ENCODE measurements around the gene RNF44.

The RNF44 gene

DNA sequence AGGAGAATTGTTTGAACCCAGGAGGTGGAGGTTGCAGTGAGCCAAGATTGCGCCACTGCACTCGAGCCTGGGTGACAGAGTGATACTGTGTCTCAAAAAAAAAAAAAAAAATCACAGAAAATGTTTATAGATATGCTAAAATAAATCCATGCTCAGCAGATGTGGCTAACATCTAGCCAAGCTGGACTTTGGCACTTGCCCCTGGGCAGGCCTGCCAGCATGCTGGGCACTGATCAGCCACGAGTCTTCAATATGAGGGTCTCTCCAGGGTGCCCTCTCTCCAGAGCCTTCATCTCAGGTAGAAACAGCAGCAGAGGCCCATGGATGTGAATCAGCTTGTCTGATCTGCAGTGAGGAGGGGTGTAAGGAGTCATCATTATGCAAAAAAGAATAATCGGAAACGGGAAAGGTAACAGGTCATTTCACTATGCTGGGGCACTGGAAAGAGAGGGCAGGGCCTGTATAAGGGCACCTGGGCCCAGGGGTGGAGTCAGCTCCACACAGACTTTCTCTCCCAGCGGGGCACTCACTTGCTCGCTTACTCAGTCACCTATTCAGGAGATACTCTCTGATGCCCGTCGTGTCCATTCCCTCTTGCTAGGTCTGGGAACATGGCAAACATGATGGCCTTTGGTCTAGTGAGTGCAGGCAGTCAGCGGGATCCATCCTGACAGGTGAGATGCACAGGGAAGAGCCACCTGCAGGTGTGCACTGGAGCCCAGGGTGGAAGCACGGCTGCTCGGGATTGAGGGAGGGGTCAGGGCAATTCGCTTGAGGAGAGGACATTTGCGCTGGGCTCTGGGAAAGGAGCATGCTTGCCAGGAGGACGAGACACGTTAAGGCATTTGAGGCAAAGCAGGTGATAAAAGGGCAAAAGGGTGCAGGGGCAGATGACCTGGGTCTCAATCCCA lies 17.1 kb downstream of the RNF44 start:
- no peak for DNase-seq (ENCODE audit: extremely low read depth, low read depth)
- TF ChIP-seq, protein P1, sequence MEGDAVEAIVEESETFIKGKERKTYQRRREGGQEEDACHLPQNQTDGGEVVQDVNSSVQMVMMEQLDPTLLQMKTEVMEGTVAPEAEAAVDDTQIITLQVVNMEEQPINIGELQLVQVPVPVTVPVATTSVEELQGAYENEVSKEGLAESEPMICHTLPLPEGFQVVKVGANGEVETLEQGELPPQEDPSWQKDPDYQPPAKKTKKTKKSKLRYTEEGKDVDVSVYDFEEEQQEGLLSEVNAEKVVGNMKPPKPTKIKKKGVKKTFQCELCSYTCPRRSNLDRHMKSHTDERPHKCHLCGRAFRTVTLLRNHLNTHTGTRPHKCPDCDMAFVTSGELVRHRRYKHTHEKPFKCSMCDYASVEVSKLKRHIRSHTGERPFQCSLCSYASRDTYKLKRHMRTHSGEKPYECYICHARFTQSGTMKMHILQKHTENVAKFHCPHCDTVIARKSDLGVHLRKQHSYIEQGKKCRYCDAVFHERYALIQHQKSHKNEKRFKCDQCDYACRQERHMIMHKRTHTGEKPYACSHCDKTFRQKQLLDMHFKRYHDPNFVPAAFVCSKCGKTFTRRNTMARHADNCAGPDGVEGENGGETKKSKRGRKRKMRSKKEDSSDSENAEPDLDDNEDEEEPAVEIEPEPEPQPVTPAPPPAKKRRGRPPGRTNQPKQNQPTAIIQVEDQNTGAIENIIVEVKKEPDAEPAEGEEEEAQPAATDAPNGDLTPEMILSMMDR (IDR thresholded peaks at IDR 0.05; ENCODE audit: low read depth, low read length): no peak

DNA sequence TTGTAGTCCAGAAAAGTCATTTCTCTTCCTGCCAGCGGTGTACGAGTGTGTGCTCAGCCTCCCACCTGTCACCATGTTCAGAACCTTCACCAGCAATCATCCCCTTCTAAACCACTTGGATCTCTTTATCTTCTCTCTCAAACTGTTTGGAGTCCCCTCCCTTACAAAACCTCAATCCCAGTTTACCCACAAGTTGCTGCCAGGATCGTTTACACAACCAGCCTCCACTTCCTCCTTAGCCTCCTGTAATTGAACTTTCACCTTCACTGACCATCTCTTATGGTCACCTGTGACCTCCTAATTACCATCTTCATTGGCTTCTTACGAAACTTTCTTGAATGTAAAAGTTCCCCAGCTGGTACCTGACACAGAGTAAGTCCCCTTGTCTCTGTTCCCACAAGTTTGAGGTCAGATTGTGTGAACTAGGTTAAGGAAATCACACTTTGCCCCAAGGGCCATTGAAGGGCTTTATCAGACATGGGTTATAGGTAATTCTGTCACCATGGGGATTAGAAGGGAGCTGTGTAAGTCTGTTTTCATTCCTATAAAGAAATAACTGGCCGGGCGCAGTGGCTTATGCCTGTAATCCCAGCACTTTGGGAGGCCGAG lies 20.0 kb downstream of the RNF44 start:
- no peak for DNase-seq (ENCODE audit: extremely low read depth, low read depth)
- TF ChIP-seq, protein P1 (IDR thresholded peaks at IDR 0.05; ENCODE audit: low read depth, low read length): no peak

DNA sequence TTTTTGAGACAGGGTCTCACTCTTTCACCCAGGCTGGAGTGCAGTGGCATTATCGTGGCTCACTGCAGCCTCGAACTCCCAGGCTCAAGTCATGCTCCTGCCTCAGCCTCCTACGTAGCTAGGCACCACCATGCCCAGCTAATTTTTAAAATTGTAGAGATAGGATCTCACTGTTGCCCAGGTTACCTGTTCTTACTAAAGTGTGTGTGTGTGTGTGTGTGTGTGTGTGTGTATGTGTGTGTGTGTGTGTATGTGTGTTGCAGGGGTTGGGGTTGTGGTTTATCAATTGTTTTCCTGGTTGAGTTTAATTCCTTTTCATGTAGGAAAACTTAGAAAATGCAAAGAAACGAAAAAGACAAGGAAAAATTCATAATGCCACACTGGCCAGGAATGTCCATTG lies 21.8 kb downstream of the RNF44 start:
- TF ChIP-seq, protein P1 (IDR thresholded peaks at IDR 0.05; ENCODE audit: low read depth, low read length): no peak
- no peak for DNase-seq (ENCODE audit: extremely low read depth, low read depth)

DNA sequence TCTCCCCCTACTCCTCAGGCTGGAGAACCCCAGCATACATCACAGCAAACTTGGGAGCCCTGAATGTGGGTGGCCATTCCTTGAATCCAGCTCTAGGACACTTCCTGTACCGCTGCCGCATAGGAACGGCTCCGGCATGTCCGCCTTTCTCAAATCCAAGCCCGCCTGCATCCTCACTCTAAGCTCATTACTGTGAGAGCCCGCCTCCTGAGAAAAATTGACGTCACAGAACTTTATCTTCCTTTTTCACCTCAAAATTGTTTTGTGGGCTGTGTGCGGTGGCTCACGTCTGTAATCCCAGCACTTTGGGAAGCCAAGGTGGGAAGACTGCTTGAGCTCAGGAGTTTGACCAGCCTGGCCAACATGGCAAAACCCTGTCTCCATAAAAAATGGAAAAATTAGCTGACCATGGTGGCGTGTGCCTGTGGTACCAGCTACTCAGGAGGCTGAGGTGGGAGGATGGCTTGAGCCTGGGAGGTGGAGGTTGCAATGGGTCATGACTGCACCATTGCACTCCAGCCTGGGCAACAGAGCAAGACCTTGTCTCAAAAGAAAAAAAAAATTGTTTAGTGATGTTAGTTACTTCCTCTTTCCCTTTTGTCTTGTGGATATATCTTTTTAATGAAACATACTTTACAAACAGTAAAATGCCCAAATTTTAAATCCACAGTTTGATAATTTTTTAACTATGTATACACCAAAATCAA lies 22.8 kb downstream of the RNF44 start:
- no peak for DNase-seq (ENCODE audit: extremely low read depth, low read depth)
- TF ChIP-seq, protein P1 (IDR thresholded peaks at IDR 0.05; ENCODE audit: low read depth, low read length): no peak

DNA sequence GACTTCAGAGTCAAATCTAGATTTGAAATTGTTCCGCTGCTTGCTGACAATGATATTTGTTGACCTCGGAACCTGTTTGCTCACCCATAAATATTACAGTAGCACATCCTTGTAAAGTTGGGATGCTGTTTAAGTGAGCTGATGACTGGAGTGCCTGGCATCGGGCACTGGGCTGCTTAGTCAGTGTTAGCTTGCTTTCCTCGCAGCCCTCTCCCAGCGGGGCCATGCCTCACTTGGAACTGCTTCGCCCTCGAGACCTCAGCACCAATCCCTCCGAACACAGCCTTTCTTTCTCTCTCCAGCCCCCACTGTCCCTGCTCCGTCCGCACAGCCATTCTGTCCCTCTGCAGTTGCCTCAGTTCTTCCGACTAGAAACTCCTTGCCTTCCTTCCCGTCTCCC lies 23.4 kb downstream of the RNF44 start:
- TF ChIP-seq, protein P1 (IDR thresholded peaks at IDR 0.05; ENCODE audit: low read depth, low read length): no peak
- DNase-seq (ENCODE audit: extremely low read depth, low read depth): no peak

DNA sequence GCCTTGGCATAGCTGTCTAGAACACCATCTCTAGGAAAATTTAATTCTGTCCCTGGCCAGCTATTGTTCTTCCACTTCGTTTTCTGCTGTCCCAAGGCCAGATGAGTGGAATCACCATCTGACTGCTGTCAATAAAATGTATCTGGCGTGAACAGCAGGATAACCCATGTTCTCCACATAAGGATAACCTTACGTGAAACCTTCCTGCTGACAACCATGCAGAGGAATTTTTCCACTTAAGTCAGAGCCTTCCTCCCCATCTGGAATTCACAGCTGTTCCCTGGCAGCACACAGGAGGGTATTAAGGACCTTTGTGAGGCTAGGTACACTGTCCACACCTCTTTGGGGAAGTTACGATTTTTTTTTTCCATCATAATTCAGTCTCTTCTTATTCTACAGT lies 28.6 kb downstream of the RNF44 start:
- TF ChIP-seq, protein P1 (IDR thresholded peaks at IDR 0.05; ENCODE audit: low read depth, low read length): no peak
- DNase-seq (ENCODE audit: extremely low read depth, low read depth): no peak

DNA sequence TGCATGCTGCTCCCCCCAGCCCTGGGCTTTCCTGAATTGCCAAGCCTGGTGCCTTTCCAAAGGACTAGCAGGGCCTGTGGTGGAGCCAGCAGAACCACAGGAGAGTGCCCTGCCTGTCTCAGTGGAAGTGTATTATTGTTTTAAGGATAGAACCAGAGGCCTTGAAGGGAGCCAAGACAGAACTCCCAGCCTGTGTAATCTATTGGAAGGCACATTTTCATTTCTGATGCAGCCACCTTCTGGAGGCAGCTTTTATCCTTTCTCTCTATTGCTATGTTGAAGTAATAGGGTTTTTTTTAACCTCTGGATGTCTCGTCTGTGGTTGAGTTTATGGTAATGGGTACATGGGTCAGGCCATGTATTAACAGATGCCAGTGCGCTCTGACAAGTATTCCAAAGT lies 29.3 kb downstream of the RNF44 start:
- no peak for DNase-seq (ENCODE audit: extremely low read depth, low read depth)
- TF ChIP-seq, protein P1 (IDR thresholded peaks at IDR 0.05; ENCODE audit: low read depth, low read length): no peak

Measured in AG09319 (cell line).